SH-SY5Y (cell line): ENCODE measurements around the gene AGAP1.

Experiments used
- GATA2 ChIP-seq: IDR thresholded peaks from 2 replicates; pipeline ENCODE4 v1.6.1; 2011; ENCODE audit warnings: mild to moderate bottlenecking, low read depth, low read length
- GATA3 ChIP-seq: IDR thresholded peaks from 2 replicates; pipeline ENCODE4 v1.6.1; 2011; ENCODE audit warnings: low read depth, mild to moderate bottlenecking, low read length, moderate library complexity

DNA sequence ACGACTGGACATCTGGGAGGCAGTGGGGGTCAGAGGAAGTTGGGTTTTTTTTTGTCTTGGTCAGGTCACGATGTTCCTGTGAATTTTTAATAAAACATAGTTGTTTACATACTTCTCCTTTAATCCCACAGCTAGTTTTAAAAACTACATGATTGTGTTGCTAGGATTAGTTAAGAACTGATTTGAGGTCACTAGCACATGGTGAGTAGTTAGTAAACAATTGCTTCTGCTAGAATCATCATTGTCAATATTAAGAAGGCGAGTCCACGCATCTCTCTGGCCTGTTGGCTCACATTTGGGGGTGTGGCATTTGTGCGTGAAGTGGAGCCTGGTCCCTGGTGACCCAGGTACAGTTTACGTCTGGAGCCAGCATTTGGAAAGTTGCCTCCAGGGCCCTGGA lies 59.4 kb downstream of the AGAP1 start:
- no peak for TF ChIP-seq GATA3
- no peak for TF ChIP-seq GATA2
